ENCODE results near the gene TRA2A.

Gene TRA2A

DNA sequence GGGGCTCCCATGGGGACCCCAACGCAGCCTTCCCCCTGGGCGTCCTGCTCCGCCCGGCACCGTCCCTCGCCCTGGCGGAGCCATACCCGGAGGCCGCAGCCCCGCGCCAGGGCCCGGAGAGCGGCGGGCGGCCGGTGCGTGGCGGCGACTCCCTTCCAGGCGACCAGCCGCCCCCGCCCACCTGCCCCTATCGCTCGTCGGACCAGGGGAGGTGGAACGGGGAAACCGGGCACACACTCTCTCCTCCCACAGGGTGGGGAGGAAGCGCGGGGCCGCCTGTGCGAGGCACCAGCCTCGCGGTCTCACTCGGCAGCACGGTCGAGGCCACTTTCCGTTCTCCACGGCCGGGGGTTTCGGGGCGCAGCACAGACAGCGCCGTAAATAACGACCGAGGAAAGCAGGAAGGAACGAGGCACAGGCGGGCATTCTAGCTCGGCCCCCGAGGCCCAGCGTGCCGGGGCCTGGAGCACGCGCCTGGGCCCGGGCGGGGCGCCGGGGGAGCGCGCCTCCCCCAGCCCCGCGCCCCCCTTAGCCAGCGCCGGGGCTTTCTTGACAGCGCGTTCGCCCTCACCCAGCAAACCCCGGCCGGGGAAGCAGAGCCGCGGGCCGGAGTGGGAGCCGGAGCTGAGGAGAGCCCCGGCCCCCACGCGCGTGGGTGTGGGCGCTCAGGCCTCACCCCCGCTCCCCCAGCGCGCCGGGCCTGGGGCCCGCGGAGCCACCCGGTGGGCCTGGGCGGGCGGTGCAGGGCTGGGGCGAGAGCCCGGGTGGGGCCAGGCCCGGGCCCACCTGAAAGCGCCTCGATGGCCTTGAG is 62.4 kb downstream of the TRA2A start:
- DNase-seq, result peak; percentile 40

GRCh38 chr7:23468526-23469149 is 63.1 kb downstream of the TRA2A start:
- DNase-seq, result no peak

DNA sequence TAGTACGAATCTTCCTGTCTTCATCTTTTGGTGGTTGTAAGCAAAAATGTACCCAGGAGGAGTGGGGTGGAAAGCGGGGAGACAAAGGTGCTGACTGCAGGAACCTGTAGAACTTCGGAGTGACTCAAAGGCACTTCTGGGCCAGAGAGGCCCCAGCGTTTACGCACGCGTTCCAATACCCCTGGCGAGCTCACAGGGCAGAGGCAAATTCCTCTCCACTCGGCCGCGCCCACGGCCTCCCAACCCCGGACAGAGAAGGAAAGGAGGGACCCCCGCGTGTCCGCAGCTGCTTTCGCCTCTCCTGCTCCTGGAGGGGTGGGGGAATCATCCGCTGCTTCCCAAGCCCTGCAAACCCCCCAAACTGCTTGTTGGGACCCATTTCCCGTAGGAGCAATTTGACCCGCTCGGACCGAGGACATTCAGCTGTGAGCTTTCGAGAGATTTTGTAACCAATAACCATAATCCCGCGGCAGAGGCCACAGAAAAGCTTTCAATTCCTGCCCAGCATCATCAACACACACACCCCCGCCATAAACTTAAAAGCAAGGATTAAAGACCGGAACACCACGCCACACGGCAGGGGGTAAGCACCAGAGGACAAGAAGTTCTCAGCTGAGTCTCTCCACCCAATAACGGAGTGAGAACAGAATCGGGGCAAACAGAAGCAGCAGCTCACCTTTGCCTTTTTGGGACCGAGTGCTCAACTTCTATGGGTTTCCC is 63.8 kb downstream of the TRA2A start:
- DNase-seq, result no peak

DNA sequence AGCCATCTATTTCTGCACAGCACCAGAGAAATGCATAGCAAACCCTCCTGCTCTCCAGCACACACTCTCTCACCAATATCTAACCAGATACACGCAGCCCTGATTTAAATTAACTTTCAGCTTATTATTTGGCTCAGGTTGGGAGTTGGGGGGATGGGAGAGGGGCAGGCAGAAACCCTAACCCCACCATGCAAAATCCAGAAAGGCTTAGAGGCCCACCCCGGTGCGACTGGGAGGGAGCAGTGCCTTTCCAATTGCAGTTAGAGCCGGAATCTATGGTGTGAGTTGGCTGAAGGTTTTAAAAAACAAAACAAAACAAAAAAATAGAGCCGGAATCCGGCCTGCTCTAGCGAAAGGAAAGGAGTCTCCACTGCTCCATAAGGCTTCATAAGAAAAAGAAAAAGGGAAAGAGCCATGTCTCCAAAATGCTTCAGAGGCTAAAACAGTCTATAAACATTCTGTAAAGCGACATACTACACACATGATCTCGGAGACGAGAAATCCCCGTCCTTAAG is 64.4 kb downstream of the TRA2A start:
- no peak for DNase-seq

GRCh38 chr7:23462846-23463245 is 68.9 kb downstream of the TRA2A start:
- no peak for DNase-seq

GRCh38 chr7:23458044-23458443 is 73.7 kb downstream of the TRA2A start:
- DNase-seq, result no peak

DNA sequence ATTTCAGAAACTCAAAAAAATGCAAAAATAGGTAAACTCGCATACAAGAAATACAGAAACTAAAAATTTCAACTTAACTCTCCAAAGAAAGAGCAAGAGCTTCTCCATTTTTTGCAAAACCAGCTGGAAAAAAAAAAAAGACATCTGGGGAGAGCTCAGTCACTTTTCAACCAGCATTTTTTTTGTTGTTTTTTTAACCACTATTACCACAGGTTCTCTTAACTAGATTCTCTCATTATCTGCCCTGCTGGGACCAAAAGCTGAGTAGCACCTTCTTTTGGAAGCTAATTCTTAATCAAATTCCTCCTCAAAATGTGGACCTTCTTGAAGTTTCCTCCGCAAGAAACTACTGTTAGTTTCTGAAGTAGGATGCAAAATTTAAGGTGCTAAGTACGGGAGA is 75.7 kb downstream of the TRA2A start:
- DNase-seq, result no peak

DNA sequence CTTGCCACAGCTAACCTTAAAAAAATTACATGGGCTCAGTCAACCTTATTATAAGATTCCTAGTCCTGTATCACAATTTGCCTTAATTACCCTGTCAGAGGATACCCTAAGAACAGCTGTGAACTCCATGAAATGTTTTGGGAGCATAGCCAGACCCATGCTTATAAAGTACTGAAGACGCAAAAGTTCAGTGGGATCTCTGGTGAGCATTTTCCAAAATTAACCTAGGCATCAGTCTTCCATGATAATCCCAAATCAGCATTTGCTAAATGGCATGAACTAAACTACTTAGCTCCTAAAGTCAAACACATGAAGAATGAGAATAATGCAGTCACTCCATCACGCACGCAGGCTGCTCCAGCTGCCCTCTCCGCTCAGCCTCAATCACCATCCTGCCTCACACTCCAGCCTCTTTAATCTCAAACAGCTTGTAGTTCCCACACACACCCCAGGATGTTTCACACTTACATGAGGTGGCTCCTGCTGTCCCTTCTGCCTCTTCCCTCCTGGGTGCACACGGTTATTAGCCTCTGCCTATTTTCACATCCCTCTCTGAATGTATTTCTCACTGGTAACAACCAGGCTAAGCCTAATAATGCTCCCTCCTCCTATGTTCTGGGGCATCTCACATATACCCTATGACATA is 76.8 kb downstream of the TRA2A start:
- DNase-seq, result no peak

Data from CD4-positive, alpha-beta T cell treated with Interleukin-10 for 1 hour (primary cell).